Measurements from ENCODE around the gene CFAP99. TPM values are rescaled to one million over a fixed set of nuclear protein-coding genes. Genes with fewer than 3 reads are reported as not detected.
"Not testable (repeated sequence)": the region's sequence is repeated elsewhere in the genome, so short reads cannot be mapped to it uniquely, and the experiment has no call there.

Gene CFAP99
- total RNA-seq, 1 donor from 2014 or later, result 0.28 TPM

- ATAC-seq, result not testable (repeated sequence)
Measured at GRCh38 chr4:2429945-2430757, 11.4 kb downstream of the CFAP99 start.

DNA sequence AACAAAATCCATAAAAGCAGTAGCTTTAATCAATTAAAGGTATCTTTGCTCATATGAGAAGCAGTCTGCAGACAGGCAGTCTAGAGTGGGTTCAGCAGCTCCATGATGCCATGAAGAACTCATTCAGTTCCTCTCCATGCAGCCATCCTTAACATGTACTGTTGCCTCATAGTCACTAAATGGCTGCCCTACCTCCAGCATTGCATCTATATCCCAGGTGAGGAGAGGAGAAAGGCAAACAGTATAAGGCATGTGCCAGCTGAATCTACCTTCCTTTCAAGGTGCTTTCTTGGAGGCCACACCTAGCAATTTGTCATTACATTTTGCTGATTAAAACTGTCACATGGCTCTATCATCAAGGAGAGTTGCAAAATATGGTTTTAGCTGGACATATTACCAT lies 13.2 kb downstream of the CFAP99 start:
- ATAC-seq, result no peak

- ATAC-seq, result no peak
Measured at GRCh38 chr4:2432991-2433530, 14.3 kb downstream of the CFAP99 start.

DNA sequence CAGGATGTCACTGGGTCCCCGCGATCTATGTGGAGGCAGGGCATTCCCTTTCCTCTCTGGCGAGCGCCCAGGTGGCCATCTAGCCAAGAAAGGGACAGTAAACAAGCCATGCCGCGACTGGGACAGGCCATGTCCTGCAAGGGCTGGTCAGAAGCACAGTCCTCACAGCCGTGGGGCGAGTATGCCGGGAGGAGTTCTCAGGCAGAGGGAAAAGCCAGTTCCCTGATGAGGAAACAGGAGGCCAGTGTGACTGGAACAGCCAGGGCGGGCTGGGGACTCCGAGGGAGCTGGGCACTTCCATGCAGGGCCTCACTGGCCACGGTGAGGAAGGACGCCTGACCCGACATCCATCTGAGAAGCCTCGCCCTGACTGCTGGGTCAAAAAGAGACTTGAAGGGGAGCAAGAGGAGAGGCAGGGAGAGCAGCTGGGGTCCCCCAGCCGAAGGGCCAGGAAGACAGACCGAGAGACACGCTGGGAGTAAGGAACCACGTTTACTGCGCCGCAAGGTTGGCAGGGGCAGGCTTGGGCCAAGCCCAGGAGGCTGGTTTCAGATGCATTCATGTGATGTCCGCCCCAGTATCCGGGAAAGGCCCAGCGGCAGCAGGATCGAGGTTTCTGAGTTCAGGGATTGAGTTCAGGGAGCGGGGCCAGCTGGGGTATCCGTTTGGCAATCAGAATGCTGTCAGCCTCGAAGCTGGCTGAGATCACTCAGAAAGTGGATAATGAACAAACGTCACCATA lies 15.0 kb downstream of the CFAP99 start:
- ATAC-seq, result no peak

DNA sequence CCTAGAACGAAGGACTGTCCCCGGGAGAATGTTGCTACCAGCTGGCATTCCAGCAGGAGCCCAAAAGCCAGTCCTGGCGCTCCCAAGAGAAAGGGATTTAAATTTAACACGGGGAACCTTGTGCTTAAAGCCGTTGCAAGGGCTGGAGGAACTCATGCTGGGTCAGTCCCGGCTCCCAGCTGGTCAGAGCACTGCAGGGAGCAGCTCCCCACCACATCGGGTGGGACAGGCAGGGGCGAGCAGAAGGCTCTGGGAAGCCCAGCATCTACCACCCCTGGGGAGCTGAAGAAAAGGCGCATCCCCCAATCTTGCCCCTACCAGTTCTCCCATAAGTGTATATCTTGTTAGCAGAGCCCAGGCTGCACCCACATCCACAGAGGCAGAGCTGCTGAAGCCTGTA lies 15.7 kb downstream of the CFAP99 start:
- ATAC-seq, result no peak

DNA sequence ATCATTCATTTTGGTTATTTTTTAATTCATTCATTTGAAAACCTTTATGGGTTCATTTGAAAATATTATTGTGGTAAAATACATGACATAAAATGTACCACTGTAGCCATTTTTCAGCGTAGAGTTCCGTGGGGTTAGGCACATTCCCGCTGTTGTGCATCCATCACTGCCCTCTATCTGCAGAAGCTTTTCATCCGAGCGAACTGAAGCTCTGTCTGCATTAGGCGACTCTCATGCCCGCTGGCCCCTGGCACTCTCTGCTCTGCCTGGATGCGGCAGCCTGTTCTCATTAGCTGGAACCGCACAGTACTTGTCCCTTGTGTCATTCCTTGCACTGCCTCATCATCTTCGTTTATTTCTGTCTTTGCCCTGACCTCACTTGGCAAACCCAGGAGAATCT lies 17.5 kb downstream of the CFAP99 start:
- peak; percentile 20 for ATAC-seq

DNA sequence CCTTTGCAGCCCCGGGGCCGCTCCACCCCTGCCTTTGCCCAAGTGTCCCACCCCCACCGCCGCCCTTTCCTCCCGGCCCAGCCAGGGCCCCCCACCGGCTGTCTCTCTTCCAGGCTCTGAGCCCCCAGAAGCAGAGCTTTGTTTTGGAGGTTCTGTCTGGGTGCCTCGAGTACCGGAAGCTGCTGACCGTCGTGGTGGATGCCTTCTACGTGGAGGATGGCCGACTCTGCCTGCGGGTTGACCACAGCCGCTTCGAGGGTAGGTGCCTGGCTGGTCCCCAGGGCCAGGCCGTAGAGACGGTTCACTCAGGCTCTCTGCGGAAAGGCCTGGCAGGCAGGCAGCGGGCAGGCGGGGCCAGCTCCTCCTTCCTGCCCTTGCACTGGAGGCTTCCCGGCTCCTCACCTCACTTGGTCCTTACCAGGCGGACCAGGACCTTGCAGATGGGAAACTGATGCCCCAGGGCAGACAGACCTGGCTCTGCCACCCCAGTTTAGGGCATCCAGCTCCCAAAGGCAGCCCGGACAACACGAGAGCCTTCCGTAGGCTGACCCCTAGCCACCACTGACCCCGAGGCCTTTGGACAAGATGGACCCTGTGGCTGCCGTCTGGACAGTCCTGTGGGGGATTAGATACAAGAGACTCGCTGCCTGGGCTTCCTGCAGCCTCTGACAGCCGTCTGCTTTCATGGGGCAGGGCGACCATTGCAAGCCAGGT lies 18.2 kb downstream of the CFAP99 start:
- ATAC-seq, result no peak

DNA sequence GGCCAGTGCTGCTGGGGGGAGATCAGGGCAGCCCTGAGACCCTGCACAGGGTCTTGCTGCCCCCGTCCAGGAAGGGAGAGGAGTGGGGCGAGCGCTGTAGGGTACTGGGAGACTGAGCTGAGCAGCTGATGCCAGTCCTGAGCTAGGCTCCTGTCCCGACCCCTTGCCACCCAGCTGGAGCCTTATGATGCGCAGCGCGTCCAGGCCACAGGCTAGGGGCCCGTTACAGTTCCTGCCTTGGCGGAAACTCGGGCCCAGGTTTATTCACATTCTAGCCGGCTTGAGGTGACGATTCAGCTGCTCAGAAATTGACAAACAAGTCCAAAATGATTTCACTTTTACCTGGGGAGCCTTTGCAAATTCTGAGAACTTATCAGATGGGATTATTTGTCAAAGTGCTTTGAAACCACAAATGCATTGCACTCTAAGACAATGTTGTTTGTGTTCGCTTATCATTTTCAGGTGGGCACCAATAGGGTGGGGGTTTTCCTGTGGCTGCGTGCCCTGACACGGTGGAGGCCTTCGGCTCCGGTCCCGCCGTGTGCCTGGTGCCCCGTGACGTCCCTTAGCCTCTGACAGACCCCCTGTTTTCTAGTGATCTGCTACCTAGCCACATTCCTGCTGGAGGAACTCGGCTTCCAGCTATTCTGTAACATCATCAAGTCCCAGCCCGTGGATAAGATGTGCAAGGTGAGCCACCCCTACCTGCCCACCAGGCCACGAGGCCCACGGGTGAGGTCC lies 18.9 kb downstream of the CFAP99 start:
- ATAC-seq, result no peak

GRCh38 chr4:2438822-2439718 lies 20.3 kb downstream of the CFAP99 start:
- ATAC-seq, result no peak

- peak; percentile 70 for ATAC-seq
Measured at GRCh38 chr4:2441393-2442174, 22.8 kb downstream of the CFAP99 start.

DNA sequence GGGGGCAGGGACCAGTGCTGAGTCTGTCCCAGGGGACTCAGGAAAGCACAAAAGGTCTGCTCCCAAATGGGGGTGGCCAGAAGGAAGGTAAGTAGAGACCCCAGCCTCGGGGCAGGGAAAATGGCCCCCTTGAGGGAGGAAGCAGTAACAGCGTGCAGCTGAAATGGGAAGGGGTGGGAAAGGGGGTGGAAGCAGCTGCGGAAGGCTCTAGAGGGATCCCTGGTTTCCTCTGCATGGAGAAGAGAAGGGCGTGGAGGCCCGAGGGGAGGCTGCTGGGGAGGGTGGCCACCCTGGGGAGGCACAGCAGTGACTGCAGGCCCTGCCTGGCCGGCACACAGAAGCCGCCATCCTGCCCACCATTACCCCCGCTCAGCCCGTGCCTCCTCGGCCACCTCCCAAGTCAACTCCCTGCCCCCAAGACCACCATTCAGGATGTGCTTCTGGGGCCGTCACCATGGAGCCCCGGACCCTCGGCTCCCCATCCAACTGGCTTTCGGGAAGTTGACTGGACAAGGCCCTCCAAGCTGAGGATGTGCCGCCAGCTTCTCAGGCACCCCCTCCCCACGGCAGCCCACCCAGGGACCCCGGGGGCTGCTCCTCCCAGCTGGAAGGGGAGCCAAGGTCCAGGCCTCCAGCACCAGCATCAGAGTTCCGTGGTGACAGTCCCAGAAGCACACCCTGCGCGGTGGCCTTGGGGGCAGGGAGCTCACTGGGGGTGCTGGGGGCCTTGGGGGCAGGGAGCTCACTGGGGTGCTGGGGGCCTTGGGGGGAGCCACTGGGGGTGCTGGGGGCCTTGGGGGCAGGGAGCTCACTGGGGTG lies 23.6 kb downstream of the CFAP99 start:
- no peak for ATAC-seq

GRCh38 chr4:2443061-2443730 lies 24.4 kb downstream of the CFAP99 start:
- ATAC-seq, result no peak

DNA sequence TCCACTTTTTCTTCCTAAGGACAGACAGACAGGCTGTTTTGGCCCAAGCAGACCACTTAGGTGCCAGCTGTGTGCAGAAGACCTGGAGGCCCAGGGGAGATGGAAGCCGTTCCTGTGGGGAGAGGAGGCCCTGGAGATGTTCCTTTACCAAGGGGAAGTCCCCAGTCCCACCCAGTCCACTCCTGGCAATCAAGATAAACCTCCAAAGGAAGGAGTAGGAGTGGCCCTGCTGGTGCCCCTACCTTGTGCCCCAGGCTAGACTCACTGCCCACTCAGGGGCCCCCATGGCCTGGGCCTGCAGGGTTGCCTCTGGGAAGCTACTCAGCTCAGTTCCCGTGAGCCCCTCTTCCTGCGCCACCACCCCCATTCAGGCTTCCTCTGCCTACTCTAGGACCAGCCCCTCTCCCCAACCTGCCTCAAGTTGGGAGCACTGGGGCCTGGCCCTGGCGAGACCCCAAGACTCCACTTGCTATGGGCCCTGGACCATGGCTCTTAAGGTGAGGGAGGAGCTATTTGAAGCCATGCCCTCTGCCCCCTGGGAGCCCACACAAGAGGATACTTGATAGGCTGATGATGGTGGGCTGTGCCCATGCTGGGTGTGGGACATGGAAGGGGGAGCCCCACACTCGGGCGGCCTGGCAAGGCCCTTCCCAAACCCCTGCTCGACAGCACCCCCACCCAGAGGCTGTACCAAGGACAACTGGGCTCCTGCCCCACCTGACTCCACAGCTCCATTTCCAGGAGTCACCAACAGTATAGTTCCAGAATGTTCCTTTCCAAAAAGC lies 25.4 kb downstream of the CFAP99 start:
- no peak for ATAC-seq

- no peak for ATAC-seq
Measured at GRCh38 chr4:2445130-2445529, 26.4 kb downstream of the CFAP99 start.

GRCh38 chr4:2445571-2445970 lies 26.8 kb downstream of the CFAP99 start:
- ATAC-seq, result no peak

DNA sequence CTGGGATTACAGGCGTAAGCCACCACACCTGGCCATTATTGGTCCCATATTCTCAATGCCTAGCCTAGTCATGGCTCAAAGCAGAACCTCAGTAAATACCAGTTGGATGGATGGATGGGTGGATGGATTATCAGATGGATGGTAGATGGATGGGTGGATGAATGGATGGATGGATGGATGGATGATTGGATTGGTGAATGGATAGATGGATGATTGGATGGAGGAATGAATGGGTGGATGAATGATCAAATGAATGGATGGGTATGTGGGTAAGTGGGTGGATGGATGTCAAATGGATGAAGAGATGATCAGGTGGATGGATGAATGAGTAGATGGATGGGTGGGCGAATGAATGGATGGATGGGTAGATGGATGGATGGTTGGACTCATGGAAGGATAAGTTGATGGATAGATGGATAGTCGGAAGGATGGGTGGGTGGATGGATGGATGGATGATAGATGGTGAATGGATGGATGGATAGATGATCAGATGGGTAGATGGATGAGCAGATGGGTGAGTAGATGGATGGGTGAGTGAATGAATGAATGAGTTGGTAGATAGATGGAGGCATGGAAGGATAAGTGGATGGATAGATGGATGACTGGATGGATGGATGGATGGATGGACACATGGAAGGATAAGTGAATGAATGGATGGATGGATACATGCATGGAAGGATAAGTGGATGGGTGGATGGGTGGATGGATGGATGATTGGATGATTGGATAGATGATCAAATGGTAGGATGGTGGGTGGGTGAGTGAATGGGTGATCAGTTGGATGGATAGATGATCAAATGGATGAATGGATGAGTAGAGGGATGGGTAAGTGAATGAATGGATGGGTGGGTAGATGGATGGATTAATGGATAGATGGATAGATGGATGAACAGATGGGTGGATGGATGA lies 28.2 kb downstream of the CFAP99 start:
- no peak for ATAC-seq

- ATAC-seq, result no peak
Measured at GRCh38 chr4:2448589-2448988, 29.8 kb downstream of the CFAP99 start.
